NCI-H2171 treated with DMSO at 0.1 percent for 48 hours (cell line): ENCODE results near the gene TMEM52.
"Not testable (repeated sequence)": the region's sequence is repeated elsewhere in the genome, so short reads cannot be mapped to it uniquely, and the experiment has no call there.

ENCODE experiments used
- DNase-seq: peaks from one replicate; lab custom pipeline; 2025; lab: John Stamatoyannopoulos, UW

TMEM52 gene

DNA sequence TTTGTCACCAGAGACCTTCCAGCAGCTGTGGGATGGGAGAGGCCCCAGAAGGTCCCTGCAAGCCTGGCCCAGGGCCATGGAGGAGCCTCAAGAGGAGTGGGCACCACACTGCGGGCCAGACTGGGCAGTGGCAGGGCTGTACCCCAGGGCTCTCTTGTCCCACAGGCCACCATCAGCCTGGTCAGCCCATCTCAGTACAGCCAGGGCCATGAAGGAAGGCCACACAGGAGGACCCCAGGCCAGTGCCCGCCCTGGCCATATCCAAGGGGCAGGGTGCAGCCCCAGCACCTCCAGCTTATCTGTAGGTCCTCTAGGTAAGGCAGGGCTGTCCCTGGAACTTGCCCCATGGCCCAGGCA, 25.1 kb downstream of the TMEM52 start:
- DNase-seq: no peak

DNA sequence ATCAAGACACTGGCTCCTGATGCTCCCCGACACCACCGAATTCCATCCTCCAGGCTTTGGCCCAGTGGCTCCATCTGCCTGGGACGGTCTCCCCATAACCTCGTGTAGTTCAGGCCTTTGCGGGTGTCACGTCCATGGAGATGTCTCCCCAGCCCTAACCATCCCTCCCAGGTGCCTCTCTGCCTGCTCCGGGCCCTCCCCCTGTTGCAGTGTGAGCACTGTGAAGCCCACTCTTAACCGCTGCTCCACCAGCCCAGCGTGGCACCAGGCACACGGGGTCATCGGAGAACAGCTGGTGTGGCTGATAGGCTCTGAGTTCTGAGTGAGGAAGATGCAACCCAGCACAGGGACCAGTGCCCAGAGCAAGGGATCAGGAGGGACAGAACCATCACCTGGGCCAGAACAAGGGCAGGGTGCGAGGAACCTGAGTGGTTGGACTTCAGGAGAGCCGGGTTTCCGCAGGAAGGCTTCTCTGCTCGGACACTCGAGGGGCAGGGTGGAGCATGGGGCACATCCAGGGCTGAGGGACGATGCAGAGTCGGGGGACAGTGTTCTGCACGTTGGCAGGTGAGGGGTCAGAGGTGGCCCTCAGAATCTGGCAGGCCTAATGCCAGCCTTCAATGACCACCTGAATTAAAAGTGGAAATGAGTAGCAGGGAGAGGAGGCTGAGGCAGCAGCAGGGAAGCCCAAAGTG, 25.6 kb downstream of the TMEM52 start:
- no peak for DNase-seq

DNA sequence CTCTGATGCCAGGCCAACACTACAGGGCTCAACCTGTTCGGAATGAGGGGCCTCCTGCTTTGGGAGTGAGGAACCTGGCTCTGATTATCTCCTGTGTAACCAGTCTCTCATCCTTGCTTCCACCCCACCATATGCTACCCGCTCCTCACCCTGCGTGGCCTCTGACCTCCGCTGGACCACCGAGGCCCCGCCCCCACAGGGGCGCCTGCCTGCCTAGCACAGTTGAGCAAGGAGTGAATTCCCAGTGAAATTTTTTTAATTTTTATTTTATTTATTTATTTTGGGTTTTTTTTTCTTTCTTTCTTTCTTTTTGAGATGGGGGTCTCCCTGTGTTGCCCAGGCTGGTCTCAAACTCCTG, 26.3 kb downstream of the TMEM52 start:
- no peak for DNase-seq

DNA sequence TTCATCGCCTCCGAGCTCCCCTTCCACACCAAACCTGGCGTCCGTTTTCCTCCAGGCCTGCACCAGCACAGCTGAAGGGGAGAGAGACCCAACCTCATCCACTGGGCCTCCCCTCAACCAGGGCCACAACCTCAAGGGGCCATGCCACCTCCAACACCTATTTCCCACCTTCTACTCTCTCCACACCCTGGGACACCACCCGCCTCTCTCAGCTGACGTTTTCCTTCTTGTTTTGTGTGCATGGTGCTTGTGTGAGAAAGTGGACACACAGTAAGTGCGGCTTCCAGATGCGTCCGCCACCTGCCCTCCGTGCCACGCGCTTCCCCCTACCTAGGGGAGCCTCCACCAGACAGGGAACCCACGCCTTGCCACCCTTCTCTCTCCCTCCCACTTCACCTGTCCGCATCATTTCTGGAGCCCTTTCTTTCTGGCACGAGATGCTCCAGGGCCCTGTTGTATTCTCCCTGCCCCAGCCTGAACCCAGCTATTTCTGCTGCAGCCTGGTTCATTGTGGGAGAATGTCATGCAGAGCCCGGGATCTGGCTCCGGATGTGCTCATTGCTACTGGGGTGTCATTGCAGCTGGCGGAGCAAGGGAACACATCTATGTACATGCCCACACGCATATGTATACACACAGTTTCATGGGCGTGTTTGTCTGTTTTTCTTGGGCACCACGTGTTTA, 26.9 kb downstream of the TMEM52 start:
- no peak for DNase-seq

DNA sequence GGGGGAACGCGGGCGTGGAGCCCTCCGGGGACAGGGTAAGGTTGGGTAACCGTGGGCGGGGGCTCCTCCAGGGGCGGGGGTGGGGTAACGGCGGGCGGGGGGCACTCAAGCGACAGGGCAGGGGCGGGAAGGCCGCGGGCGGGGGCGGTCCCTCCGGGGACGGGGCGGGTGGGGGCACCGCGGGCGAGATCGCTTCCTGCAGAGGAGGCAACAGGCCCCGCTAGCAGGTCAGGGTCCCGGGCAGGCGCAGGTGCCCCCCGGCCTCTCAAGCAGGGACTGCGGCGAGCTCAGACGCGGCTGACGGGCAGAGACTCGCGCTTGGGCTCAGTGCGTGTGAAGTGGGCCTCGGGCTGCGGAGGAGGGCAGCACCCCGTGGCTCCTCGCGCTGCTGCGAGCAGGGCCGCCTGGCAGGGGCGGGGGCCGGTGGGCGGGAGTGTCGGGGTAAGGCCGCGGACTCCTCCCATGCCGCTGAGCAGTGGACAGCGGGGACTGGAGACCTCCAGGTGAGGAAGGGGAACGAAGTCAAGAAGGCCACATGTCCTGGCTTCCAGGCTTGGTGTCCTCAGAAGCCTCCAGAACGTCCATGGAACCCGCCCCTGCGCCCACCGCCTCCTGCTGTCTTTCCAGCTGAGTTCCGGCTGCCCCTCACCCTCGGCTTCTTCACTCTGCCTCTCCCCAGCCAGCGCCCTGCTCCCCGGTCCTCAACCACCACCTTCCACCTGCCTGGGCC, 27.6 kb downstream of the TMEM52 start:
- DNase-seq: peak; percentile 66

DNA sequence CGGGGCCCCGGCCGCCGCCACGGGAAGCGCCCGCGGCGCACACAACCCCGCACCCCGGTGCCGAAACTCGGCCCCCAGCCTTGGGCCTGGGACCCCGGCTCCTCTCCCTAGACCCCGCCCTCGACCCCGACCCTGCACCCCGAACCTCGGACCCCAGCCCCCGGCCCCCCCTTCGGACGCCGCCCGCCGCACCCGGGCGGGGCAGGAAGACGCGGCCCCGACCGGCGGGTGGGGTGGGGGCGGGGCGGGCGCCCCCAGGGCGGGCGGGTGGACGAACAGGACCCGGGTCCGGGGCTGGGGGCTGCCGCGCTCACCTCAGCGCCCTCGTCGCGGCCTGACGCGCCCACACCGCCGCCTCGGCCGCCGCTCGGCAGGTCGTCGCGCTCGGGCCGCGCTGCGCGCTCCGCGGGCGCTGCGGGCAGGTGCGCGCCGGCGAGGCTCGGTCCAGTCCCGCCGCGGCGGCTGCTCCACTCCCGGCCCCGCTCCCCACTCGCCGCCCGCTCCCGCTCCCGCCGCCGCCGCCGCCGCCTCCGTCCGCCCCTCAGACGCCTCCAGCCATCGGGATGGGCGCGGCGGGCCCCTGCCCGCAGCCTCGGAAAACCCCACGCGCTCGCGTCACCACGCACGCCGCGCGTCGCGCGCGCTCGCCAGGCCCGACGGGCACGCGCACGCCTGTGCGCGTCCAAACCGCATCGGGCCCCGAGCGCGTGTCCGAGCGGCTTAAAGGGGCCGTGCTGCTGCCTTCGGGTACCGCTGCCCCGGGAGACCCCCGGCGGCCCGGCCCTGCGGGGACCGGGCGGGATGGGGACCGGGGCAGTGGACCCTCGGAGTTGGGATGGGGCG, 28.4 kb downstream of the TMEM52 start, which contains the start of gene GNB1:
Gene GNB1, minus strand, starts transcription at position 582 of the 843 bp plus-strand sequence. CDS start 65,634 bp downstream, outside the sequence.
- peak; percentile 77 for DNase-seq

DNA sequence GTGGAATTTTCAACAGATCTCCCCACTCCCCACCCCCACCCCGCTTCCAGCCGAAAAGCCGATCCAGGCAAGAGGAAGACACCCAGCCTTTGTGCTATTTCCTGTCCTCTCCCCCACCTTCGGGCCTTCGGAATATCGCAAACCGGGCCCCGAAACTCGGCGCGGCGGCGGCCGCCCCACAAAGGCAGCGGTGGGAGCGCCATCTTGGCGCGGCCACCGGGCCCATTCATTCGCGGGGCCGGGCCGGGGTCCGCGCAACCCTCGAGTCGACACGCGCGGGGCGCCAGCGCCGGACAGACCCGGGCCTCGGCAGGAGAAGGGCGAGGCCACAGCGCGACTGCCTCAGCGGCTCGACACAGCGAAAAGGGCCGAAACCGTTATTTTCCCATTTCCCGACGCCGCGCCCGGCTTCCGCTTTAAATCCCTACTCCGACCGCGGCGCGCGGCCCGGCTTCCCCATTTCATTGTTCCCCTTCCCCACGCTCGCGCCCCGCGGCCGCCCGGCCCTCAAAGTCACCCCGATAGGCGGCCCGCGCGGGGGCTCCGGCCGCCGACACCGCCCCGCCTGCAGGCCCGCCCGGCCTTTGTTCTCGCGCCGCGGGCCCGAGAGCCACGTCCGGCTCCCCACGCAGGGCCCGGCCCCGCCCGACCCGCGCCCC, 29.1 kb downstream of the TMEM52 start:
- DNase-seq: peak; percentile 43

DNA sequence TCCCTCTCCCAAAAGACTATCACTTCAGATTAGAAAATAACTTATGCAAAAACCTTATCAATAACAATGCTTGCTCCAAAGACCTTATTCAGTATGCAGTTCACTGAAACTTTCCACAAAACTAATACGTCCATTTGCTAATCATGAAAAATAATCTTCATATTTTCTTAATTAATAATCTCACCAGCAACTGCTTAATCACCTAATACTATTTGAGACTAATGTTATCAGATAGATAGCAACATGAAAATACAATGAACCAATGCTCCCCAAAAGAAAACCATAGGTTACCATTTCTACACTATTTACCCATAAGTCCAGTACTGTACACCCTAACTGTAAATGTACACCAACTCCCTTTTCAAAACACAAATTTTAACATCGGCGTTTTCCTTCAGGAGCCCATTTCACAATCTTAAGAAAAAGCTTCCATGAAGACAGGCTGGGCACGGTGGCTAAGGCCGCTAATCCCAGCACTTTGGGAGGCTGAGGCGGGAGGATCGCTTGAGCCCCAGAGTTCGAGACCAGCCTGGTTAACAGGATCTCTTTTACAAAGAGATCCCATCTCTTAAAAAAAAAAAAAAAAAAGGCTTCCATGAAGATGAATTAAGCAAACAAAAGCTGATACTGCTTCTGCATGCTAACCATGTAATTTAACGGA, 29.9 kb downstream of the TMEM52 start:
- DNase-seq: peak; percentile 30

DNA sequence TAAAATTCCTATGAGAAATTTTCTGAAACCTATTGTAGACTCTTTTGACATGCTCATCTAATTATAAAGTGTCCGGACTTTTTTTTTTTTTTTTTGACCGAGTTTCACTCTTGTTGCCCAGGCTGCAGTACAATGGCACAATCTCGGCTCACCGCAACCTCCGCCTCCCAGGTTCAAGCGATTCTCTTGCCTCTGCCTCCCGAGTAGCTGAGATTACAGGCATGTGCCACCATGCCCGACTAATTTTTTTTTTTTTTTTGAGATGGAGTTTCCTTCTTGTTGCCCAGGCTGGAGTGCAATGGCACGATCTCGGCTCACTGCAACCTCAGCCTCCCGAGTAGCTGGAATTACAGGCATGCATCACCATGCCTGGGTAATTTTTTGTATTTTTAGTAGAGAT, 35.2 kb downstream of the TMEM52 start:
- not testable (repeated sequence) for DNase-seq

DNA sequence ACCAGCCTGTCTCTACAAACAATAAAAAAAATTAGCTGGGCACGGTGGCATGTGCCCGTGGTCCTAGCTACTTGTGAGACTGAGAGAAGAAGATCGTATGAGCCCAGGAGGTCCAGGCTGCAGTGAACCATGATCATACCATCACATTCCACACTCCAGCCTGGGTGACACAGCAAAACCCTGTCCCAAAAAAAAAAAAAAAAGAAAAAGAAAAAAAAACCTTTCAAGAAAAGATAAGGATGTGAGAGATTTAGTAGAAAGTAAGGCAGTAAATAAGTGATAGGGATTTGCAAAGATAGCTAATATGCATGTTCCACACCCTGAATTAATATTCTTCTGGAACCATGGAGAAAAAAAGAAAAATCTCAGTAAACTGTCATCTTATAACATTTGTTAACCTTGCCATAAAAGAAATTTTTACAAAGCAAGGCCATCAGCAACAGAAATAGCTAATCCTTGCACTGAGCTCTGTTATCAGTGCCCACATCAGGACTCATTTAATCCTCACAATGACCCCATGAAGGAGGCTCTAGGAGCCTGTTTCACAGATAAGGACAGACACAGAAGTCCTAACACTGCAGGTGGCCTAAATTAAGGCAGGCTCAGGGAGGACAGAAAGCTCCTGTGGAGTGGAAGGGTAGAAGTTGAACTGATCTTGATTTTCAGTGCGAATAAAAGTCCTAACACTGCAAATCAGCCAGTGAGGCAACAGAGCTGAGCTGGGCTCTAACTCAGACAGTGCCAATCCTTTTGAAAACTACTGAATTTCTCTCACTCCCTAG, 35.8 kb downstream of the TMEM52 start:
- no peak for DNase-seq

DNA sequence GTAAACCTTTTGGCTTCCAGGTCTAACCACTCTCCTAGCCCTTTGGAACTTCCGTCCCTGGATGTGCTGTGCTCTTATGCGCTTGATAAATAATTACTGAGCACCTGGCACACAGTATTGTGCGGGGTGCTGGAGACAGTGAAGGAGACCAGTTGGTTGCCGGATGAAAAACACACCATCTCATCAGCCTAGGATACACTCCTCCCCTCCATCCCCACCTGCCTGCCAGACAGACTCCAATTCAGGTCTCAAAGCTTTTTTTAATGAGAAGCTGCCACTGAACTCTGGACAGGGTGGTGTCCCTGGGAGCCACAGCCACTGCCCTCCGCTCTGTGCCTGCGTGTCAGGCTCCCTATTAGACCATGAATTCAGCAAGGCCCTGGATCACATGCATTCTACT, 37.4 kb downstream of the TMEM52 start:
- DNase-seq: peak; percentile 71

DNA sequence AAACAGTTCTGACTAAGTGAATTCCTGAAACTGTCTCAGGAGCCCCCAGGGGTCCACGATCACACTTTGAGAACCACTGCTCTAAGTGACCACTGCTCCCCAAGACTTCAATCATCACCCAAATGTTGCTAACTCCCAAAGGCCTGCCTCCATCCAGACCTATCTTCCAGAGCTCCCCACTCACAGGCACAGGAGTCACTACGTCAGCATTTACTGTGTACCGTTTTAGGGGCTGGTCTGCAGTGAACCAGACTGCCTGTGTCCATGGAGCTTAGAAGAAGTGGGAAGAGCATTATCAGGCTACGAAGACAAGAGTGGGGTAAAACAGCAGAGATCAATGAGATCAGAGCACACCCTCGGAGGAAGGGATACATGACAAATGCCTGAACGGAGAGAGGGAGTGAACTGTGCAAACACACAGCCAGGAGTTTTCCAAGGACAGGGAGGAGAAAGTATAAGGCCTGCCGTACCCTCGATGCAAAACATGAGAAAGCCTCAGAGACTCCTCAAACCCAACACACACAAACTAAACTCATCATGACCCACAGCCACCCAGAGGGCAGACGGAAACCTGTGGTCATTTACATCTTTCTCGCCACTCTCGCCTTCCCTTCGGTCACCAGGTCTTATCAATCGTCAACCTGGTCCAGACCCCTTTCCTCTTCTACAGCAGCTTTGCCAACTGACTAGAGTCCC, 38.3 kb downstream of the TMEM52 start:
- DNase-seq: no peak

DNA sequence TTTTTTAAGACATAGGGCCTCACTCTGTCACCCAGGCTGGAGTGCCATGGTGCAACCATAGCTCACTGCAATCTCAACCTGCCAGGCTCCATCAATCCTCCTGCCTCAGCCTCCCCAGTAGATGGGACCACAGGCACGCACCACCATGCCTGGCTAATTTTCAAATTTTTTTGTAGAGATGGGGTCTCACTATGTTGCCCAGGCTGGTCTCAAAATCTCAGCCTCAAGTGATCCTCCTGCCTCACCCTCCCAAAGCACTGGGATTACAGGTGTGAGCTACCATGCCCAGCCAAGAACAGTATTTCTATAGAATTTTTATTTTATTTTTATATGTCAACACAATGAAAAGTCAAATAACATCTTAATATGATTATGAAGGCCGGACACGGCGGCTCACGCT, 39.1 kb downstream of the TMEM52 start:
- DNase-seq: no peak

DNA sequence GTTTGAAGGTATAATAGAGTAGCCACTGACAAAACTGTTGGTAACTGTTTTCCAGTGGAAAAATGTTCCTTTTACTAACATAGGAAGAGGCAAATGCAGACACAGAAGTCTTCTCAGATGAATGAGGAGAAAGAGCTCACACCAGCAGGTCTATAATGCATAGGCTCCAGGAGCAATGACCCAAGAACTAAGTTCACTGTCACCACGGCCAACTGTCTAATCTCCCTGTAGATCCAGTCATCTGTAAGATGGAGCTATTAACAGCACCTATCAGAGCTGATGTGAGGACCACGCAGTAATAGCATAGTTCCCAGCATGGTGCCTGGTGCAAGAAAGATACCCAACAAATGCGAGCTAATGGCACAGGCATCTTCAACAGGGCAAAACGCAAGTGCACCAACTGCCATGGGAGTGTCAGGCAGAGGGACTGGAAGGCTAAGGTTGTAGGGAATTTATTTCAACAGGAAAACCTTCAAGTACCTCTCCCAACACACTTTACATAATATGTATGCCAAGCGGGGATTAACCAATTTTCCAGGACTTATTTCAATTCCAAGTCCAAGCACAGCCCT, 41.1 kb downstream of the TMEM52 start:
- no peak for DNase-seq

DNA sequence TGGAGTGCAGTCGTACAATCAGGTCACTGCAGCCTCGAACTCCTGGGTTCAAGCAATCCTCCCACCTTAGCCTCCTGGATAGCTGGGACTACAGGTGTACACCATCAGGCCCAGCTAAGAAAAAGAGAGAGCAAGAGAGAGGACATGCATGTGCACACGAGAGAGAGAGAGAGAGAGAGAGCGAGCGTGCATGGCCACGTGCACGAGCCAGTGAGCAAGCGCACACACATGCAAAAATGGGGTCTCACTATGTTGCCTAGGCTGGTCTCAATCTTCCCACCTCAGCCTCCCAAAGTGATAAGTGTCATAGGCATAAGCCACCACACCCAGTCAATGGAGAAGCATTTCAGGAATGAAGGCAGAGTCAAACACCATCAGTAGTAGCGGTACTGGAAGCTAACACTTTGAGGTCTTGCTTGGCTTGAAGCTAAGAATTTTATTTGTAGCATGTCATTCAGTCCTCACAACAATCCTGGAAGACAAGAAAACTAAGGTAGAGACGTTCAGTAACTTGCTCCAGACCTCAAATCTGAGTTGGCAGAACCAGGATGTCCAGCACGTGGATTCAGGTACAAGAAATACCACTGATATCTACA, 42.6 kb downstream of the TMEM52 start:
- no peak for DNase-seq

DNA sequence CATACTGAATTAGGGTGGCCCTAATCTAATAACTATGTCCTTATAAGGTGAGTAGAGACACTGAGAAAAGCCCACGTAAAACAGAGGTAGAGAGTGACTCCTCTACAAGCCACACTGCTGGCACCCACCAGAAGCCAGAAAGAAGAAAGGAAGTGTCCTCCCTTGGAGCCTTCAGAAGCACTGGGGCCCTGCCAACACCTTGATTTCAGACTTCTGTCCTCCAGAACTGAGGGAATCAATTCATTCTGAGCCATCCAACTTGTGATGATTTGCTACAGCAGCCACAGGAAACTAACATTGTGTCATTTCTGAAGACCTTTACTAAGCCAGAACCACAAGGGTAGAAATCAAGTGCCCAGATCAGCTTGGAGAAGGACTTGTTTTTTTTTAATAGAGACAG, 43.1 kb downstream of the TMEM52 start:
- DNase-seq: no peak

DNA sequence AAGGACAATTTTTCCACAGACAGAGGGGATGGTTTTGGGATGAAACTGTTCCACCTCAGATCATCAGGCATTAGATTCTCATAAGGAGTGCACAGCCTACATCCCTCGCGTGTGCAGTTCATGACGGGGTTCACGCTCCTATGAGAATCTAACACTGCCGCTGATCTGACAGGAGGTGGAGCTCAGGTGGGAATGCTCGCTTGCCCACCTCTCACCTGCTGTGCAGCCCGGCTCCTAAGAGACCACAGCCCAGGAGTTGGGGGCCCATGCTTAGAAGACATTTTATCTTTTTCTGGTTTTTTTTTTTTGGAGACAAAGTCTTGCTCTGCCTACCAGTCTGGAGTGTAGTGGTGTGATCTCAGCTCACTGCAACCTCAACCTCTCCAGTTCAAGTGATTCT, 44.2 kb downstream of the TMEM52 start:
- DNase-seq: no peak

DNA sequence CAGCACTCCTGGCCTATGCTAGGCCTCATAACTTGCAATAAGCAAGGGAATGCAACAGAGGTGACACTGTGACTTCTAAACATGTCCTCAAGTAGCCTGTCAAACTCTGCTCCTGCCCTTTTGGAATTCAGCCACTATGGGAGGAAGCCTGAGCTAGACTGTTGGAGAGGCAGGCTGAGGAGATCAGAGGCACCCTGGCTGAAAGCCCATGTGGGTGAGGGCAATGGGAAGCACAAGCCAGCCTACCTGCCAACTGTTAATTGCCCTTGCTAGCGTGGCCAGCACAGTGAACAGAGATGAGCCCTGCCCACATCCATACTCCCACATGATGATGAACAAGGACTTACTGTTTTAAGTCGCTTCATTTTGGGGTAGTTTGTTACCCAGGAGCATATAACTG, 45.9 kb downstream of the TMEM52 start:
- no peak for DNase-seq
